ENCODE results near the gene PGA3. TPM values are rescaled to one million over a fixed set of nuclear protein-coding genes. Genes with fewer than 3 reads are reported as not detected.
"Not testable (repeated sequence)": the region's sequence is repeated elsewhere in the genome, so short reads cannot be mapped to it uniquely, and the experiment has no call there.

PGA3 gene
- total RNA-seq, 2 donors from 2014 or later = not detected

- Mint-ChIP-seq H3K9me3 (peaks cover 8% of the 10 kb centered on the region), H3K36me3 (ENCODE audit: low read depth) (no peaks in the 10 kb centered on the region), H3K4me1 (peaks cover 8% of the 10 kb centered on the region), H3K4me3 (no peak overlapping the region), H3K27ac (no peak overlapping the region), H3K27me3 (ENCODE audit: insufficient read depth) (peaks cover 59% of the 10 kb centered on the region)
- Histone ChIP-seq H3K4me3 (ENCODE audit: low read length) (no peak overlapping the region), H3K9ac (ENCODE audit: extremely low read depth, low read length, poor library complexity, severe bottlenecking) (no peak overlapping the region), H3K4me1 (ENCODE audit: control insufficient read depth, insufficient read depth, low read length) (no peaks in the 10 kb centered on the region), H3K9me3 (ENCODE audit: control insufficient read depth, low read length) (peaks cover 9% of the 10 kb centered on the region), H3K36me3 (ENCODE audit: control insufficient read depth, insufficient read depth, low read length) (no peaks in the 10 kb centered on the region), H3K27me3 (ENCODE audit: control insufficient read depth, insufficient read depth, low read length, poor library complexity, severe bottlenecking) (peaks cover 20% of the 10 kb centered on the region), H3K27ac (ENCODE audit: low read depth, low read length) (no peak overlapping the region)
- no peak for TF ChIP-seq CTCF (conservative IDR thresholded peaks at IDR 0.05)
- no peak for DNase-seq
- WGBS, 2 experiments (ENCODE audit: insufficient coverage in 1 of 2, insufficient read length in 1 of 2) = 87 to 100% methylated on average over 4 to 6 of the region's 6 CpGs
These were observed 29.0 kb upstream of the PGA3 start for GRCh38 chr11:61174273-61174672.

GRCh38 chr11:61174949-61175348 lies 28.4 kb upstream of the PGA3 start:
- peaks cover 58% of the 10 kb centered on the region for H3K27me3 Mint-ChIP-seq (ENCODE audit: insufficient read depth)
- peaks cover 8% of the 10 kb centered on the region for H3K9me3 Mint-ChIP-seq
- no peak overlapping the region for H3K4me3 Mint-ChIP-seq
- TF ChIP-seq CTCF (conservative IDR thresholded peaks at IDR 0.05) = no peak
- no peak overlapping the region for H3K27ac Mint-ChIP-seq
- DNase-seq = no peak
- peaks cover 8% of the 10 kb centered on the region for H3K4me1 Mint-ChIP-seq
- no peak overlapping the region for H3K27ac ChIP-seq (ENCODE audit: low read depth, low read length)
- no peaks in the 10 kb centered on the region for H3K36me3 Mint-ChIP-seq (ENCODE audit: low read depth)
- H3K36me3 ChIP-seq (ENCODE audit: control insufficient read depth, insufficient read depth, low read length) = no peaks in the 10 kb centered on the region
- no peaks in the 10 kb centered on the region for H3K4me1 ChIP-seq (ENCODE audit: control insufficient read depth, insufficient read depth, low read length)
- H3K27me3 ChIP-seq (ENCODE audit: control insufficient read depth, insufficient read depth, low read length, poor library complexity, severe bottlenecking) = peaks cover 20% of the 10 kb centered on the region
- WGBS, 2 experiments (ENCODE audit: insufficient coverage in 1 of 2, insufficient read length in 1 of 2) = 84 to 94% methylated on average over 2 to 6 of the region's 6 CpGs
- H3K4me3 ChIP-seq (ENCODE audit: low read length) = no peak overlapping the region
- no peak overlapping the region for H3K9ac ChIP-seq (ENCODE audit: extremely low read depth, low read length, poor library complexity, severe bottlenecking)
- H3K9me3 ChIP-seq (ENCODE audit: control insufficient read depth, low read length) = peaks cover 9% of the 10 kb centered on the region

- H3K4me3 ChIP-seq (ENCODE audit: low read length) = no peak overlapping the region
- H3K9ac ChIP-seq (ENCODE audit: extremely low read depth, low read length, poor library complexity, severe bottlenecking) = no peak overlapping the region
- H3K36me3 ChIP-seq (ENCODE audit: control insufficient read depth, insufficient read depth, low read length) = no peaks in the 10 kb centered on the region
- no peak overlapping the region for H3K27ac ChIP-seq (ENCODE audit: low read depth, low read length)
- H3K4me1 ChIP-seq (ENCODE audit: control insufficient read depth, insufficient read depth, low read length) = no peaks in the 10 kb centered on the region
- H3K9me3 Mint-ChIP-seq = peaks cover 8% of the 10 kb centered on the region
- WGBS, 2 experiments (ENCODE audit: insufficient coverage in 1 of 2, insufficient read length in 1 of 2) = 95% methylated on average over 6 of the region's 6 CpGs; no CpG with 5 or more reads in 1 of the 2 experiments
- no peaks in the 10 kb centered on the region for H3K36me3 Mint-ChIP-seq (ENCODE audit: low read depth)
- H3K4me3 Mint-ChIP-seq = no peak overlapping the region
- H3K9me3 ChIP-seq (ENCODE audit: control insufficient read depth, low read length) = peaks cover 9% of the 10 kb centered on the region
- H3K27me3 Mint-ChIP-seq (ENCODE audit: insufficient read depth) = peaks cover 54% of the 10 kb centered on the region
- H3K27ac Mint-ChIP-seq = no peak overlapping the region
- no peak for DNase-seq
- TF ChIP-seq CTCF (conservative IDR thresholded peaks at IDR 0.05) = no peak
- peaks cover 20% of the 10 kb centered on the region for H3K27me3 ChIP-seq (ENCODE audit: control insufficient read depth, insufficient read depth, low read length, poor library complexity, severe bottlenecking)
- H3K4me1 Mint-ChIP-seq = peaks cover 5% of the 10 kb centered on the region
These were observed 26.9 kb upstream of the PGA3 start for GRCh38 chr11:61176446-61176845.

- not testable (repeated sequence) for H3K27ac ChIP-seq (ENCODE audit: low read depth, low read length); H3K9me3 Mint-ChIP-seq; H3K9ac ChIP-seq (ENCODE audit: extremely low read depth, low read length, poor library complexity, severe bottlenecking); H3K4me3 ChIP-seq (ENCODE audit: low read length); H3K27me3 ChIP-seq (ENCODE audit: control insufficient read depth, insufficient read depth, low read length, poor library complexity, severe bottlenecking); H3K36me3 Mint-ChIP-seq (ENCODE audit: low read depth); H3K4me1 ChIP-seq (ENCODE audit: control insufficient read depth, insufficient read depth, low read length); H3K9me3 ChIP-seq (ENCODE audit: control insufficient read depth, low read length); H3K36me3 ChIP-seq (ENCODE audit: control insufficient read depth, insufficient read depth, low read length); DNase-seq; H3K4me3 Mint-ChIP-seq; H3K4me1 Mint-ChIP-seq; H3K27ac Mint-ChIP-seq
- peaks cover 19% of the 10 kb centered on the region for H3K27me3 Mint-ChIP-seq (ENCODE audit: insufficient read depth)
- WGBS, 2 experiments (ENCODE audit: insufficient coverage in 1 of 2, insufficient read length in 1 of 2) = 89 to 93% methylated on average over 6 of the region's 6 CpGs
These were observed 23.1 kb upstream of the PGA3 start for GRCh38 chr11:61180205-61180604.

Data from endodermal cell (in vitro differentiated cells).